Anterior cingulate cortex (tissue), 58 donors: ENCODE measurements around the gene AGAP1.

Experiments
- DNase-seq, 58 donors: peaks; one replicate each; lab custom pipeline; 2025; lab: John Stamatoyannopoulos, UW

AGAP1 gene

DNA sequence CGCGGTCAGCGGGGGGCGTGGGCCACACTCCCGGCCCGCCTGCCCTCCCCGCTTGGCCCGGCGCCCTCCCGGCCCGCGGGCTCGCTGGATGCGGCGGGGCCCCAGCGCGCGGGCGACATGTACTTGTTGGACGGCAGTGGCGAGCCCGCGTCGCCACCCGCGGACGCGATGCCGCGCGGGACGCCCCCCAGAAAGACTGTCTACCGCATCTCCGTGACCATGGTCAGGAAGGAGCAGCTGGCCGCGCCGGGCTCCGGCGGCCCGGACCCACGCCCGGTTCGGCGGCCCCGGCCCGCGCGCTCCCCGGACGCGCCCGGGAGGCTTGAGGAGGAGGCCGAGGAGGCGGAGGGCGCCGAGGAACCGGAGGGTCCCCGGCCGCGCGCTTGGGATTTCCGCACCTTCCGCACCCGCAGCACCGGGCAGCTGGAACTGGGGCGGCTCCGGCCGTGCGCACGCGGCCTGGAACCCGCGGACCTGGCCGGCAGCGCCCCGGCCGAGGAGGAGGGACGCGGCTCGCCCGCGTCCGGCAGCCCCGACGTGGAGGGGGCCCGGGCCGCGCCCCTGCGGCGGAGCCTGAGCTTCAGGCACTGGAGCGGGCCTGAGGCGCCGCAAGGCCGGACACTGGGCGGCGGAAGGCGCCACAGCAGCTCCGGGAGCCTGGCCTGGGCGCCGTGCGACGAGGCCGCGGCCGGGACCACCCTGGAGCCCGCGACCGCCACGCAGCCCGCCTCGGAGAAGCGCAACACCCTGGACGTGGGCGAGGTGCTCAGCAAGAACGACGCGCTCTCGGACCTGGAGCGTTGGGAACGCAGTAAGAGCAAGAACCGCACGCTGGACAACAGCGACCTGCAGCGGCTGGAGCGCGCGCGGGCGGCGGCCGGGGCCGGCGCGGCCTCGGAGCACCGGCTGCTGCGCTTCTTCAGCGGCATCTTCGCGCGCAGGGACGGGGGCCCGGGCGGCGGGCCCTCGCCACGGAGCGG lies 176.4 kb downstream of the AGAP1 start:
- peak in 41 of 58 donors; percentile 14 to 68 (median 44) for DNase-seq

DNA sequence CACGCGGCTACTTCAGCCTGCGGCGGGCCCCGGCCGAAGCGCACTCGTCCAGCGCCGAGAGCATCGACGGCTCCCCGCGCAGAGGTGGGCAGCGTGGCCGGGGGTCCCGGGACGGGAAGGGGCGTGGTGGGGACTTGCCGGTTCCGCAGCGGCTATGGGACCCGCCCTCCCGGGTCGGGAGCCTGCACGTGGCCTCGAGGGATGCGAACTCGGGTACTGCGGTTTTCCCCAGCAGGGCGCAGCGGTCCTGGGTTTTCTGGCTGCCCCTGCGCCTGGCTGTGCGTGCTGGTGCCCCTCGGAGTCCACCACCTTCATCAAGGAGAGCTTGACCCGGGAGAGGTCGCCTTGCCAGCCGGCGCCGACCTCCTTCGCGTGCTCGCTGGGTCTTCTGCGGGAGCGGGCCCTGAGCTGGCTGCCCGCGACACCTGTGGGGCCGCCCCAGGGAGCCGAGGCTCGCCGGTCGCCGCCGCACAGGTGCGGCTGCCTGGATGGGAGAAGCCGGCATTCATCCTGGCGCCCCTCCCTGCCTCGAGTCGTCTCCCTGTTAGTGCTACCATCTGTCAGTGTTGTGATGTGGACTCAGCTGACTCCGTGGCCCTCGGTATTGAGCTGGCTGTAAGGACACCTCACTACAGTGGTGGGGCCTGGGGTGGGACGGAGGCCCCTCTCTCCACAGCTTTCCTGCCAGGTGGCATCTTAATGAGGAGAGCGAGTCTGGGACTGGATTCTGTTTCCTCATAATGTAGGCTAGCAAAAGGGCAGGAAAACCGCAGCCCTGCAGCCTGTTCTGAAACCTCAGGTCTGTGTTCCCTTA lies 177.3 kb downstream of the AGAP1 start:
- DNase-seq, result peak in 3 of 58 donors; percentile 11 to 25 (median 16)

DNA sequence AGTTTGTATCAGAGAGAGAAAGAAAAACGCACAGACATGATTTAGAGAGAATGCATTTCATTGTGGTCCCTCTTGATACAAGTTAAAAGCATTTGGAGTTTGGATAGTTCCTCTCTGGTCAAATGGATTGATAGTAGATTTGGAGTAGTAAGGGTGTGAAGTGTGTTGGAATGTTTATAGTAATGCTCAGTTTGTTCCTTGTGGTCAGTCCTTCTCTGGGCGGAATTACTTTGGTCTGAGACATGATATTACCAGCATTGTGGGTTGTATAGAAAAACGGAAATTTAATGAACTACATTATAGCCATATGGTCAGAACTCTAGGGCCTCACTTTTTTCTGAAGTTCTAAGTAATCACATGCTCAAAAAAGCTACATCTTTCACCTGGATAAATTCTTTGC lies 178.9 kb downstream of the AGAP1 start:
- no peak for DNase-seq

DNA sequence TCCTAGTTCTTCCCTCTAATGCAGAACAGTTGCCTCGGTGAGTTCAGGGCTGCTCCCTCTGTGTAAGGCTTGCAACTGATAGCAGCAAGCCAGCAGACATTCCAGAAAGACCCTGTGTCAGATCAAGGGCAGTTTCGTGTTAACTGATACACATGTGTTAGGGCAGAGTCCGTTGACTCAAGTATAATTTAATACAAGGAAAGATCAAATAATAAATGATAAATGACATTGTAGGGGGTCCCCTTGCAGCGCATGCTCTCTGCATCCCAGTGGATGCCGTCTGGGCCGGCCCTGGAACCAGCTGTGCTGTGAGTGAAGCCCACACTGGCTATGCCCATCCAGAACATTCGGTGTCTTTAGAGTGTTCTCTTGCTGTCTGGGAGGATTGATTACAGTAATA lies 180.3 kb downstream of the AGAP1 start:
- DNase-seq, result peak in 1 of 58 donors; percentile 12

DNA sequence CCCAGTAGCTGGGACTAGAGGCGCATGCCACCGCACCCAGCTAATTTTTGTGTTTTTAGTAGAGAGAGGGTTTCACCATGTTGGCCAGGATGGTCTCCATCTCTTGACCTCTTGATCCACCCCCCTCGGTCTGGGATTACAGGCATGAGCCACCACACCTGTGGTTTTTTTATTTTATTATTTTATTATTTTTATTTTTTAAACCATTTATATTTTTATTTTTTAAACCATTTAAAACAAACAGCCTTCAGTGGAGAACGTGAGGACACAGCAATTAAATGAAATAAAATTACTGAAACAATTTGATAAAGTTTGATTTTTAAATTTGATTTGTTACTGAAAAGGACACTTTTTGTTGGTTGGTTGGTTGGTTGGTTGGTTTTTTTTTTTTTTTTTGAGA lies 181.0 kb downstream of the AGAP1 start:
- no peak for DNase-seq

DNA sequence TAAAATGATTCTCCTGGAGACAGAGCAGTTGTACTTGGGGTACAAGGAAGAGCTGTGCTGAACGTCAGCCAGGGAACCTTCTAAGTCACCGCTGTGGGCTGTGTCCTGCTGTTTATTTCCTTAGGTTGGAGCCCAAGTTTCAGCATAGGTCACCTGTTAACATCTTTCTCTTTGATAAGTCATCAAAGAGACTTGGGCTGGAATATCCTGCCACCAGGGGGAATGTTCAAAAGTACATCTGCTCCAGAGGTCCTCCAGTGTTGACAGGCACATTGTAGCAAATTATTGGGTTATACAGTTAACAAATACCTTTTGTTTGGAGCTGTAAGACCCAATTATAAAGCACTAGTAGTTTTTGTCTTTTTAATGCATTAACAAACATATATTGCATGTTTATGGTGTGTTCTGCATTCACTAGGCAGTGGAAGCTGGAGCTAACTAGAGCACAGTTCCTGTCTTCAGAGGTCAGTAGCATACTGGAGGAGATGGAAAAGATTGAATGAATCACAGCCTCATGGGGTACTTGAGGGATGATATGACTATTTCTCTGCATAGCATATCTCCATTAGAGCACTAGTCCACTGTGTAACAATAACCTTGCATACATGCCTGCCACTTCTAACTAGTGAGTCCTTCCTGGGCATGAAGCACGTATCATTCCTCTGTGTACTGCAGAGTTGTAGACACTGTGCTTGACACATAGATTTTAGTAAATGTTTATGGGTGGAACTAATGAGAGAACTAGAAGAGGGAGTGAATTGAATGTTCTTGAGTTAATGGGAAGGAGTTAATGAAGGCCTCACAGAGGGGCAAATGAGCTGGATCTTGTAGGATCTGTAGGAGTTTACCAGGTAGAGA lies 182.1 kb downstream of the AGAP1 start:
- DNase-seq, result no peak

DNA sequence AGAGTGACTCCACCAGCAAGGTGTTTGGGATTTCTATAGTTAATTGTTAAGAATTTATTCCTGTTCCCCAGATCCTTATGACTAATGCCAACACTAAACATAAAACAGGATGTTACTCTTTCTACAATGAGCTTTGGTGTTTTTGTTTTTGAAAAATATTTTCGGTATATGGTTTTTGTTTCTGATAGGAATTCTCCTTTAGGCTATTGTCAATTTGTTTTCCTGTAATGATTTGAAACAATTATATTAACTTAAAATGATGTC lies 182.6 kb downstream of the AGAP1 start:
- DNase-seq, result no peak

DNA sequence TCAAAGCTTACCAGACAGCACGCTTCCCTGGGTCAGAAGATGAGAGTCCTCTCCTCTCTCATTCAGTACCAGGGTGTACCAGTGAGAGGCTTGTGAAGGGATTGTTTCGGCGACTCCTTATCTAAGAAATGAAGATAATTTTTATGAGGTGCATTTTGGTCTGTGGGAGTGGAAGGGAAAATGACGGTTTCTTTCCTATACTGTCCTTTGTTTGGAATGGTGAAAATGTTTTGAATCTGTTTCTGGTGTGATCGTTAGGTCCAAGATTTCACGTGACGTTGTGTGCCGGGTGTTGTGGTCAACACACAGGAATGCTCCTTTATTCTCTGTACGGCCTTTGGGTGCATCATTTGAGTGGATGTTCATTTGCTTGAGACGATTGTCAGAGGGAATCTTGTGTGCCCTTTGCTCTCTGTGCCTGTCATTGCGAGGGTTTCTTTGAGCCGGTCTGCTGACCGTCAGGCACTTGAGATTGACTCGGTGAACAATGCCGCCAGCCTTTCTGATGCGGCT lies 183.5 kb downstream of the AGAP1 start:
- peak in 2 of 58 donors; percentile 37 to 39 for DNase-seq

DNA sequence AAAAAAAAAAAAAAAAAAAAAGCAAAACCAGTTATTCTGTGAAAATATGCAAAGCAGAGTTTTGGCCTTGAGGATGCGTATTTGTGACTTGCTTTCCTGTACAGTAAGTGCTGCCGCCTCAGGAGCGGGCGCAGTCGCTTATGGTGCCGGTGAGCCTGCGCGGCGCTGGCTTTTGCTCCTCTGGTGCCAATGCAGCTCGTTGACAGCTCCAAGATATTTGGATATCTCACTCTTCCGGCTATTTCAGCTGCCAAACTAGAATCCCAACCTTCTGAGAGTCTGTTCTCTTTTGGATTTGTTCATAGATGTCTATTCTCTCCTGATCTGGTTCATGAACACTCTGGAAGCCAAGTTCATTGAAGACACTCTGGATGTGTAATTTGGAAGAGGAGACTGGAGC lies 184.1 kb downstream of the AGAP1 start:
- DNase-seq, result peak in 9 of 58 donors; percentile 13 to 33 (median 21)

DNA sequence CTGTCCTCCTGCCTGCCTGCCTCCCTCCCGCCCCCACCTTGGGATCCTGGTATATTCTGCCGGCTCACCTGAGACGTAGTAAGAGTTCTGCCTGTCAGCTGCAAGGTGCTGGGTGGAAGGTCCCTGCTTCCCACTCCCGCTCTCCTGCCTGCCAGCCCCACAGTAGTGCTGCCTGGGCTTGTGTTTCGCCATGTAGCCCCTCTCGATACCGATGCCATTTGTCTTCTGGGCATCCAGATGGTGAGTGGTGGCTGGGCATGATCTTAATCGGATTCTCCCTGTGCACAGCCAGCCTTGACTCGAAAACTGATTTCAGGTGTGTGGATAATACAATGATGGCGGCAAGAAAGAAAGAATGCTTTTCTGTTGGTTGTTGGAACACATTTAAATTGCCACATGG lies 184.9 kb downstream of the AGAP1 start:
- DNase-seq, result no peak

DNA sequence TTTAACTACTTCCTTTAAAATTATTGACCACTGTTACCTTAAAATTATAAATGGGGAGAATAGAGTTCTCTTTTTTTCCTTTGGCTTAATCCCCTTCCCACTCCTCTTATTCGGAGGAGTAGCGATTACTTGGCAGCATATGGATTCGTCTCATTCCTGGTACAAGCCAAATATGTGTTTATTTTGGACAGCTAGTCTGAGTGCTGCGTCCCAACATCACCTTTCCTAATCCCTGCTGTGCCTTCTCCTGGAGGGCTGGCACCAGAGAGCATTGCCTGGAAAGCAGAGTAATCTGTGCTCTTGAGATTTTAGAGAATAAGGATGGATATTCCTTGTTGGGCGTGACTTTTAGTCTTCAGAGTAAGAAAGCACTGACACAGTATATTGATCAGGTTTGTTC lies 185.6 kb downstream of the AGAP1 start:
- DNase-seq, result no peak

DNA sequence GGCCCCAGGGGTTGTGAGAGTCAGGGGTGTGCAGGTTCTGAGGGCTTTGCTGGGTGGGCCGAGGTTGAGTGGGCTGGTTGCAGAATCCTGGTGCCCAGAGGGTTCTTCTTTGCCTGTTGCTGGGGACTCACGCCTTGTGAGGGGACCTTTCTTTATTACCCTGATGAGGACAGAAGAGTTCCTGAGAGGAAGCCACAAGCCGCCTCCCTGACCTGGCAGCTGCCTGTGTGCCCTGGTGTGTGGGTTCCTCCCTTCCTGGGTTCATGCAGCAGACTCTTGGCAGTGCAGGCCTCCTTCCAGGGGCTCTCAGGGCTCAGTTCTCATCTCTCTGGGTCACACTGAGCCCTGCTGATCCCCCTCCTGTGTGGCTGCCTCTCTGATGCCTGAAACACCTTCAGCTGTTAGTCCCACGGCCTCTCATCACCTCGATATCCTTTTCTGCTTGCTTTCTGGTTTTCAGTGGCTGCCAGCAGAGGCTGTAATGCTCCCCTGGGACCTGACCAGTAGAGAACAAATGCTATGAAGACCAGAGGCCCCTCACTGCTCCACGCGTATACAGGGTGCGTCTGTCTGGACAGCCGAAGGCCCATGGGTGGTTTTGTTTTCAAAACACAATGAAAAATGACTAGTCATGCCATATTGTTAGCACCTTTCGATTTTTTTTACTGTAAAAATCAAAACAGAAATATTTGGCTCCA lies 191.3 kb downstream of the AGAP1 start:
- no peak for DNase-seq

DNA sequence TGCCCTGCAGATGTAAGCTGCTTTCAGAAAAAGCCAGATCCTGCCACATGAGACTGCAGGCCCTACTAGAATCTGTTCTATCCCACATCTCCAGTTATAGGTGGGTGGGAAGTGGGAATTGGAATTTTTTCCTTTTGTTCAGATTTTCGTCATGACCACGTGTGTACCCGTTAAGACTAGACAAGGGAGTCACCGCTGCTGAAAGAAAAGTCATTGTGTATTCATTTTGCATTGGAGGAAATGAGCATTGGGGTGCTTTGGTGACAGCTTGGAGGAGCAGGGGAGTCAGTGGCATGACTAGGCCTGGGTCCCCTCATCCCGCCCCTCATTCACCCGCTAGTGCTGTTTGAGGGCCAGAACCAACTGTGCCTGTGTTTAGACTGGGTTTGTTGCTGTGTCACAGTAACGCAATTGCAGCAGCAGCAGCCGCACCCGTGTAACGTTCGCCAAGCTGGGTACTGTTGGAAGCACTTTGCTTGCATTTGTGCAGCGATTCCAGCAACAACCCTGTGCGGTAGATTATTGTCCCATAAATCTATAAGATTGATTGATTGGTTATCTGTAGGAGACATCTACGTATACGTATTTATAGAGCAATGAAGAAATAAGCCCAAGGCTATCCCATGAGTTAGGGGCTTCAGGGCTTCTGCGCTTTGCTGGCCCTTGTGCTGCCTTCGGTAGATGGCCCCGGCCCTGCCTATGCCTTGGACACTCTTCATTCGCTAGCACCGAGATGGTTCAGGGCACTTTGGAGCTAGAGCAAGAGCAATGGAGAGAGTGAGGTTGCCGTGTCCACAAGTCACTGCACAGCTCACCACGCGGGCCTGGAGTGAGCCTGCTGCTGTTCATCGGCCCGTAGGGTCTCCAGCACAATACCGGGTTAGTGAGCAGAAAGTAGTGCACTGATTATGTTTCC lies 194.9 kb downstream of the AGAP1 start:
- peak in 3 of 58 donors; percentile 45 to 50 (median 49) for DNase-seq

DNA sequence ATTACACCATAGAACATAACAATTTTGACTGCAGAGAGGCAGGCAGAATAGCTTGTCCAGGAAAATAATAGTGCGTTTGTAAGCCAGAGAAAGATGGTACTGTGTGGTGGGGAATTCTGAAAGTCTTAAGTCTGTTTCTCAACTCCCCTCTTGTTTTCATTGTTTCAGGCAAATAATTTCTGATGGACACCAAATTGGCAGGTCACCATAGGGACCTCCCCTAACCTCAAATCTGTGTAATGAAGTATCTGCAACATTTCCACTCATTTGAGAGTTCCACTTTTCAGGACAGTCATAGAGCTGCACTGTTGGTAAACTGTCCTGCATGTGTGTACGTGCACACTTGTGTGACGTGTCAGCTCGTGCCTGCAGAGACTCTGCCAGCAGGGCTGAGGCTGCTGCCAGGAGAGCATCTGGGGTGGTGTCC lies 195.6 kb downstream of the AGAP1 start:
- peak in 14 of 58 donors; percentile 9 to 69 (median 41) for DNase-seq

DNA sequence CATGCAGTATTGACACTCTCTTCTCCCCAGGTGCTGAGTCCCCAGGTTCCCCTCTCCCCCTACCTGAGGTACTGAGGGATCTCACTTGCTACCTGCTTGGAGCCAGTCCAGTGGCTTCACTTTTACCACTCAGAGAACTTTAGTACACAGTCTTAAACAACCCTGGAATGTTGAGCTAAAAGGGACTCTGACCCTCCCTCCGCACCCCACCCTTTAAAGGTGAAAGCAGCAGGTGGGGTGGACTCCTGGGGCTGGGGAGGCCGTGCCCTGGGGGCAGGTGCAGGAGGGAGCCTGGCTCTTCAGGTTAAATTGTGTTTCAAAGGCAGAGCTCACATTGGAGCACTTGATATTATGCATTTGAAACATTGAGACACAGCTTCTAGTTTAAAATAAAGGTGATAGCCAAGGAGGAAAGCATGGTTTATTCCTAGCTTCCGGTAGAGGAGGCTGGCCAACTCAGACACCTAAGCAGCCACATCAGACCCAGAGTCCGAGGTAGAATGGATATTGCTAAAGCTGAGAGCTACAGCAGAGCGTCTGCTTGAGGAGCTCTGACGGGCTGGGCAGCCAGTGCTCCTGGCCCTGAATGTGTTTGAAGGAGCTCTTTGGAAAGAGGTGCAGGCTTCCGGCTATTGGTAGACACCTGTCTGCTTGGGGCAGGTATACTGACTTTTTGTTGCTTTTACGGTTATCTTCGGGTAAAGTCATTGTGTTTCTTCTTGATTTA lies 196.4 kb downstream of the AGAP1 start:
- DNase-seq, result no peak

DNA sequence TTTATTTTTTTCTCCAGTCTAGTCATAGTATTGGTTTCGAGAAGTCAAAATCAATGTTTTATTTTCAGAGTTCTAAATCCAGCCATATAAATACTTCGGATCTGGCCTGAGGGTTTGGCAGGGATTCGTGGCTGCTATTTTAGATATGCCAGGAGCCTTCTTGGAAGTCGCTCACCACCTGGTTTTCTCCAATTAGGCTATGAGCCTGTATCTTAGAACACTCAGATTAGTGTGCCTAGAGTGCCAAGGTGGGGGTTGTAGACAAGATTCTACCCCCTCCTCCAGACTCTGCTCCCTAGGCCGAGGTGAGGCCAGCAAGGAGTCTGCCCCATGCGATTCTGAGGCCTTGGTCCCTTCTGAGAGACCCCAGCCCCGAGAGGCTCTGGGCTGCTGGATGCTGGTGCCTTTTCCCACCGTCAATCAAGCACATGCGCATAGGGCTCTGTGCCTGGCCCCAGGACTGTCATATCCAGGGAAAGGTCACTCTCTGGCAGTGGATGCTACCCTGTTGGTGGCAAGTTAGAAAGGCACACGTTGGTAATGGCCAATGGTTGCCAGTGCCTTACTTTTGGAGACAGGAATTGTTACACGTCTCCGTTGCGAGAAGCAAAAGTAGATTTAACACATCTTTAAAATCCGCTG lies 197.1 kb downstream of the AGAP1 start:
- DNase-seq, result no peak

DNA sequence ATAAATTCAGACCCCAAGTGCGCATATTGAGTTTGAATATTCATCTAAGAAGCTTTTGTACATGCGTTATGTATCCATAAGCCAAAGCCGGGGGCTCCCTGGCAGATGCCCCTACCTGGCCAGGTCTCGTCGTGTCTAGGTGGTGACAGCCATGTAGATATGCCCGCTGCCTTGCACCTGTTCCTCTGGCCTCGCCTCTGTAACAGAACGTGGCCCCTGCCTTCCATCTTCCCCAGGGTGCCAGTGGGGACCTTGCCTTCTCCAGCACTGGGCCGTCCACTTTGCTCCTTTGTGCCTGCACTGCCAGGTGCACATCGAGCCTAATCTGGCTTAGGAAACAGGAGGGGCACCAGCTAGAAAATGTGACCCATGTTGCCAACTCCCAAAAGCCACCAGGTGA lies 198.2 kb downstream of the AGAP1 start:
- DNase-seq, result no peak
